ENCODE data around the gene GPRIN1.
A peak's percentile ranks its signal among the peaks of the same experiment; 100 is the strongest.

GPRIN1 gene

DNA sequence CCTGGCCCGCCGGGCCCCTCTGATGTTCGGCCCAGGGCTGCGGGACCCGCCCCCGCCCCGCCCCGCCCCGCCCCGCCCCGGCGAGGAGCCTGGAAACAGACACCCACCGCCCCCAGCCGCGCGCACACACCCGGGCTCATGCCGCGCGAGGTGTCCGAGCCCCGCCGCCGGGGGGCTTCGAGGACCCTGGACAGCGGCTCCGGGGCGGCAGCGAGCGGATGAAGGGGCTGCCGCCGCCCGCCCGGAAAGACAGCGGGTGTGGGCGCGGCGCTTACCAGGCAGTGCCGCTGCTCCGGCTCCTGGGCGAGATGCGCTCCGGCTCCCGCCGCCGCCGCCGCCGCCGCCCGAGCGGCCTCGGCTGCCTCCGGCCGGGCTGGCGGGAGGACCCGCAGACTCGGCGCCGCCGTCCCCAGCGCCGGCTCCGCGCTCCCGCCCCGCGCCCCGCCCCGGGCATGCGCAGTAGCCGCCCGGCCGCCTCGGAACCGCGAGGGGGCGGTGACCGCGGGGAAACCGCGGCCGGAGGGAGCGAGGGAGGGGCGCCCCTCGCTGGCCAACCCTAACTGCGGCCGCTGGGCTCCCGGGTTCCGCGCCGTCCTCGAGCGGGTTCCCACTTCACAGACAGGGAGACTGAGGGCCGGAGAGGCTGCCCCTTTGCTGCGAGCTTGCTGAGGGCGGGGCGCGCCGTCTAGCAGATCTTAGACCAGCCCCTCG is at the start of gene GPRIN1:
Gene GPRIN1, minus strand, starts transcription at position 433 of the 711 bp plus-strand sequence. CDS start 10,322 bp downstream, outside the sequence.
- Mint-ChIP-seq H3K27ac (peak within 1 kb of the TSS; percentile 83), H3K4me3 (peak within 1 kb of the TSS; percentile 97), H3K4me1 (peaks cover 7% of the 10 kb centered on the region), H3K36me3 (no peaks in the 10 kb centered on the region), H3K9me3 (no peaks in the 10 kb centered on the region), H3K27me3 (peaks cover 15% of the 10 kb centered on the region)
- ATAC-seq (ENCODE audit: low read depth) (peak; percentile 76), DNase-seq (ENCODE audit: low spot score in 2 of 2) (peak; percentile 68 to 79)

DNA sequence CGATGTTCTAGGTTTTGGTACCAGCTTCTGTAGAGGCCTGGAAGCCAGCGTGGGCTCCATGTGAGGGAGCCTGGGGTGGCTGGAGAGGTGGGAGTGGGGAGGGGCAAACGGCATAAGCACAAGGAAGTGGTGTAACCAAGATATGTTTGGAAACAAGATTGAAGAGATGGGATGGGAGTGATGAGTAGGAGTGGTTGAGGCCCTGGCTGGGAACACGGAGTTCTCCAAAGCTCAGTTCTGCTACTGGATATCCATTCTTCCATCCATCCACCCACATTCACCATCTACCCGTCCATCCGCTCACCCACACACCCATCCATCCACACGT is 49.5 kb upstream of the GPRIN1 start:
- peaks cover 5% of the 10 kb centered on the region for H3K27me3 Mint-ChIP-seq
- H3K9me3 Mint-ChIP-seq = no peaks in the 10 kb centered on the region
- peaks cover 17% of the 10 kb centered on the region for H3K4me1 Mint-ChIP-seq
- DNase-seq (ENCODE audit: low spot score in 2 of 2) = no peak
- ATAC-seq (ENCODE audit: low read depth) = no peak
- no peak overlapping the region for H3K4me3 Mint-ChIP-seq
- peaks cover 3% of the 10 kb centered on the region for H3K36me3 Mint-ChIP-seq
- no peak overlapping the region for H3K27ac Mint-ChIP-seq

DNA sequence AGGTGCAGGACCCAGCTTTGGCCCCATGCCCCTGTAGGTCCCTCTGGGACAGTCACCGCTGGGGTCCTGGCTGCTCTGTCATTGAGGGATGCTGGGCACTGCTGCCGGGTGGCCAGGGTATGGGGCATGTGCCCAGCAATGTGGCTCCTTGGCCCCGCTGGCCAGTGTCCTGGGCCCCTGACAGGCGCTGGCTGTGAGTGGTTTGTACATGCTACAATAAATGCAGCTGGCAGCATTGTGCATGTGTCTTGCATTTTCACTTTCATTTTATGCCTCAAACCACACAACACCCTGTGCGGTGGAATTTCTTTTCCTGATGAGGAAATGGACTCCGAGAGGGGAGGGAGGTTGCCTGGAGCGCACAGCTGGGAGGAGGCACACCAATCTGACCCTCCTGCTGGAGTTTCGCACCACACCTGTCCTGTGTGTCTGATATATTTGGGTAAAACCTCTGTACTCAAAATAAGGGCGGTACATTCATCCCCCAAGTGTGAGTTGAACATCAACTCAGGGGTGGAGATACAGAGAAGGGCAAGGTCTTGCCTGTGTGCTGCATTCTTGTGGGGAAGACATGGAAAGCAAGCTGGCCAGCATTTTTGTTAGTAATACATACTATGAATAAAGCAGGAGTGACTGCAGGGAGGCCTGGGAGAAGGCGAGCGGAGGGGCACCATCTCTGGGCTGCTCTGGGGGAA is 49.0 kb upstream of the GPRIN1 start:
- peaks cover 17% of the 10 kb centered on the region for H3K4me1 Mint-ChIP-seq
- DNase-seq (ENCODE audit: low spot score in 2 of 2) = no peak
- peak; percentile 38 for ATAC-seq (ENCODE audit: low read depth)
- no peaks in the 10 kb centered on the region for H3K9me3 Mint-ChIP-seq
- peak overlapping the region; percentile 78 for H3K4me3 Mint-ChIP-seq
- H3K36me3 Mint-ChIP-seq = peaks cover 3% of the 10 kb centered on the region
- no peak overlapping the region for H3K27ac Mint-ChIP-seq
- H3K27me3 Mint-ChIP-seq = peaks cover 2% of the 10 kb centered on the region

DNA sequence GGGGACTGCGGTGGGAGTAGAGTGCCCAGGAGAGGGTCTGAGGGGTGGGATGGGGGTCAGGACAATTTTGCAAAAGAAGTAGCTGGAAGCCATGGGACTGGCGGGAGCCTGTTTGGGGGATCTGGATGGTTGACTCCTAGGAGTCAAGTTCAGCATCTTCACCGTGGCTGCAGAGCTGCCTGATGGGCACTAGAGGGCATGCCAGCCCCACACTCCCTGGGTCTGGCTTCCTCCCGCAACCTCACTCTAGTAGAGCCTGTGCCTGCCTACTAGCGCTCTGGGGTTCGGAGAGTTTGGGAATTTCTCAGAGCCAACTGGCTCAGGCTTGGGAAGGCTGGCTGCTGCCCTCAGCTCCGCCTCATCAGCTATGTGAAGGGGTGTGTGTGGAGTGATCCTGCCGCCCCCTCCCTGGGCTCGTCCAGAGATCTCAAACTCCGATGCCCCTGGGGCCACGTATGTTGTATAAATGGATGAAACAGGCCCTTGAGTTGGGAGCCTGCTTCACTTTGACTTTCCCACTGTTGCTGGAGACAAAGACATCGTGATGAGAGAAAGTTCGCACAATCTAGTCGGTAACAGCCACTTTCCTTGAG is 48.1 kb upstream of the GPRIN1 start:
- Mint-ChIP-seq H3K9me3 (no peaks in the 10 kb centered on the region), H3K4me3 (peak overlapping the region; percentile 21), H3K27ac (no peak overlapping the region), H3K27me3 (peaks cover 2% of the 10 kb centered on the region), H3K36me3 (peaks cover 10% of the 10 kb centered on the region), H3K4me1 (peaks cover 25% of the 10 kb centered on the region)
- ATAC-seq (ENCODE audit: low read depth) (peak; percentile 61), DNase-seq (ENCODE audit: low spot score in 2 of 2) (peak; percentile 40 to 65)

DNA sequence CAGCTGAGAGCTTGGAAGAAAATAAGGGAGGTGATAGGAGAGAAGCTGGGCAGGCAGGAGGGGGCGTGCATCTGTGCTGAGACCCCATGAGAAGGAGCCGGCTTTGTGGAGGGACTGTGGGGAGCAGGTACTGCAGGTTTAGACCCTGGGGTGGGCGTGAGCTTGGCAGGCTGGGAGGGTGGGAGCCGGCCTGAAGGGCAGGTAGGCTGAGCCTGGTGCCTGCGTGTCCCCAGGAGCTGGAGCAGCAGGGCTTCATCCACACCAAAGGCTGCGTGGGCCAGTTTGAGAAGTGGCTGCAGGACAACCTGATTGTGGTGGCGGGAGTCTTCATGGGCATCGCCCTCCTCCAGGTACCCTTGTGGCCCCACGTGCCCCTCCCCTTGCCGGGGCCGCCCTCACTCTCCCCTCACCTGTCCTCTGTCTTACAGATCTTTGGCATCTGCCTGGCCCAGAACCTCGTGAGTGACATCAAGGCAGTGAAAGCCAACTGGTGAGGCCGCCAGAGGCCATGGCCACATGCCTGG is 46.6 kb upstream of the GPRIN1 start:
- no peaks in the 10 kb centered on the region for H3K9me3 Mint-ChIP-seq
- no peak overlapping the region for H3K27ac Mint-ChIP-seq
- H3K27me3 Mint-ChIP-seq = peaks cover under 1% of the 10 kb centered on the region
- no peak for DNase-seq (ENCODE audit: low spot score in 2 of 2)
- no peak for ATAC-seq (ENCODE audit: low read depth)
- peaks cover 10% of the 10 kb centered on the region for H3K36me3 Mint-ChIP-seq
- H3K4me3 Mint-ChIP-seq = no peak overlapping the region
- peaks cover 31% of the 10 kb centered on the region for H3K4me1 Mint-ChIP-seq

DNA sequence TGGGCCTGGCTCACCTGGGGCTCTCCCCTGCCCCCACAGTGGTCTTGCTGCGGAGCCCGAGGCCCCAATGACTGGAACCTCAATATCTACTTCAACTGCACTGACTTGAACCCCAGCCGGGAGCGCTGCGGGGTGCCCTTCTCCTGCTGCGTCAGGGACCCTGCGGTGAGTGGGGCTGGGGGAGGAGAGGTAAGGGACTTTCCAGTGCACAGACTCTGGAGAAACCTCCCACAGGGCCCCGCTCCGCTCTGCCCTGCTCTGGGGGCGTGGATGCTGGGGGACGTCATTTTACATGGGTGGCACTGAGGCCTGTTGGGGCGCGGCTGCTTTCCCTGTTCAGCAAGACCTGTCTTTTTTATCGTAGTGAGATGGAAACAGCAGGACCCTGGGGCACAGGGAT is 44.9 kb upstream of the GPRIN1 start:
- Mint-ChIP-seq H3K4me3 (no peak overlapping the region), H3K9me3 (no peaks in the 10 kb centered on the region), H3K4me1 (peaks cover 35% of the 10 kb centered on the region), H3K27me3 (no peaks in the 10 kb centered on the region), H3K27ac (no peak overlapping the region), H3K36me3 (peaks cover 10% of the 10 kb centered on the region)
- DNase-seq (ENCODE audit: low spot score in 2 of 2) = no peak
- ATAC-seq (ENCODE audit: low read depth) = no peak

DNA sequence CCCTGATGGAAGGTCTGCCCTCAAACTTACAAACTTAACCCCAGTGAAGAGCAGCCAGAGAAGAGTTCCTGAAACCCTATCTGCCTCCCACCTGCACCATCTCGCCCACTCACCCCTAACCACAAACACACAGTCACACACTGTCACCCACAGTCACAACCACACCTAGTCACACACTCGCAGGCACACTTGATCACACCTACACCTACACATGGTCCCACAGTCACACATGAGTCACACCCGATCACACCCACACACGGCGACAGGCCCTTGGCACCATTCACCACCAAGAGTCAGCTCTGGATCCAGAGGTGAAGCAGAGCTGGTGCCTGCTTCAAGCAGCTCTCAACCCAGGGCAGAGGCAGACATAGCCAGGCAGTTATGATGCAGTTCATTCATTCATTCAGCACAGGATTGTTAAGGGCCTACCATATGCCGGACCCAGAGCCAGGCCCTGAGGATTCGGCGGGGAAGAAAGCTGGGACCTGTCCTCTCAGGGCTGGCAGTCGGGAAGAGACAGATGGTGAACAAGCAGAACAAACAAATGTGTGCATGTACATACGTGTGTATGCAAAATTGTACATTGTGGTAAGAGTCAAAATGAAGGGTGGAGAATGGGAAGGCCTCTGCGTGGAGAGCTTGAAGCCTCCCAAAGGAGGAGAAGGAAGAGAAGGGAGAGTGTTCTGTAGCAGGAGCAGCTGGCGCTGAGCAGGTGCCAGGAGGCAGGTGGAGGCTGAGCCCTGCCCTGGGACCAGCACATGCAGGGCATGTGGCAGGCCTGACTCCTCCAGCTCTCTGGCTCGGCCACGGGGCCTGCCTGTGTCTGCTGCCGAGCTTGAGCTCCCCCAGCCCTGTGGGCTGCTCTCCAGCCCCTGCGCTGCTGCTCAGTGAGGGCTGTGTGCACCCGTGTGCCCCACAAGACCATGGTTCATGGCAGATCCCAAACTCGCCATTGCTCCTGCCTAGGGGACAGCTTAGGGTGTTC is 43.7 kb upstream of the GPRIN1 start:
- Mint-ChIP-seq H3K27me3 (no peaks in the 10 kb centered on the region), H3K4me3 (no peak overlapping the region), H3K36me3 (peaks cover 10% of the 10 kb centered on the region), H3K4me1 (peaks cover 31% of the 10 kb centered on the region), H3K9me3 (no peaks in the 10 kb centered on the region), H3K27ac (peak overlapping the region; percentile 72)
- ATAC-seq (ENCODE audit: low read depth) (peak; percentile 56), DNase-seq (ENCODE audit: low spot score in 2 of 2) (no peak)

DNA sequence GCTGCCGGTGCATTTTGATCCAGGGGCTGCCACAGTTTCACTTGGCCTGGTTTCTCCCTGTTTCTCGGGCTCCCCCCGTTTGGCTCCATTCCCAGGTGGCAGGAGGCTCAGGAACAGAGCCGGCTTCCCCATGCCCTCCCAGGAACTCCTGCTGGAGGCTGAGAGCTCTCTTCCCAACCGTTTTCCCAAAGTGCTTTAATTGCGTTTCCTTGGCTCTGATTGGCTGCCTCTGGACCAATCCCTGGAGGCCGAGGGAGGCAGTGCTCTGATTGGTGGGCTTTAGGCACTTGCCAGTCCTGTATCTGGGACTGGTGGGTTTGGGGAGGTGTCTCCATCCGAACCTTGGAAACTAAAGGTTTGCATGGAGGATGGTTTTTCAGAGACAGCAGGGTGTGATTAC is 42.2 kb upstream of the GPRIN1 start:
- peaks cover 10% of the 10 kb centered on the region for H3K36me3 Mint-ChIP-seq
- ATAC-seq (ENCODE audit: low read depth) (no peak), DNase-seq (ENCODE audit: low spot score in 2 of 2) (no peak)
- H3K9me3 Mint-ChIP-seq = no peaks in the 10 kb centered on the region
- H3K4me3 Mint-ChIP-seq = no peak overlapping the region
- H3K4me1 Mint-ChIP-seq = peaks cover 35% of the 10 kb centered on the region
- no peak overlapping the region for H3K27ac Mint-ChIP-seq
- H3K27me3 Mint-ChIP-seq = no peaks in the 10 kb centered on the region

DNA sequence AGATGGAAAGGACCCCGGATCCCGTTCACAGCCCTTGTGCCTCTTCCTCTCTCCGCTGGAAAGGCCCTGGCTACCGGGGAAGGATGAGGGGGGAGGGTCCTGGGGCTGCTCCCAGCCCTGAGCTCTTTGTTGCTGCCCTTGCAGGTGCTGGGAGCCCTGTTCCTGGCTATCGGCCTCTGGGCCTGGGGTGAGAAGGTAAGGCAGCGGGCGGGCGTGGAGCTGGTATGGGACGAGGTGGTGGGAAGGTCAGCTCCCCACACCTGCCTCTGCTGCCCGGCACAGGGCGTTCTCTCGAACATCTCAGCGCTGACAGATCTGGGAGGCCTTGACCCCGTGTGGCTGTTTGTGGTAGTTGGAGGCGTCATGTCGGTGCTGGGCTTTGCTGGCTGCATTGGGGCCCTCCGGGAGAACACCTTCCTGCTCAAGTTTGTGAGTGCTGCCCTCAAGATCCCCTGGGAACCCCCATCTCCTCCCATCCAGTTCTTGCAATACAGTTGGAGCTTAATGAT is 41.6 kb upstream of the GPRIN1 start:
- Mint-ChIP-seq H3K4me3 (no peak overlapping the region), H3K36me3 (peaks cover 10% of the 10 kb centered on the region), H3K27me3 (no peaks in the 10 kb centered on the region), H3K27ac (no peak overlapping the region), H3K4me1 (peaks cover 38% of the 10 kb centered on the region), H3K9me3 (no peaks in the 10 kb centered on the region)
- ATAC-seq (ENCODE audit: low read depth) (no peak), DNase-seq (ENCODE audit: low spot score in 2 of 2) (no peak)

DNA sequence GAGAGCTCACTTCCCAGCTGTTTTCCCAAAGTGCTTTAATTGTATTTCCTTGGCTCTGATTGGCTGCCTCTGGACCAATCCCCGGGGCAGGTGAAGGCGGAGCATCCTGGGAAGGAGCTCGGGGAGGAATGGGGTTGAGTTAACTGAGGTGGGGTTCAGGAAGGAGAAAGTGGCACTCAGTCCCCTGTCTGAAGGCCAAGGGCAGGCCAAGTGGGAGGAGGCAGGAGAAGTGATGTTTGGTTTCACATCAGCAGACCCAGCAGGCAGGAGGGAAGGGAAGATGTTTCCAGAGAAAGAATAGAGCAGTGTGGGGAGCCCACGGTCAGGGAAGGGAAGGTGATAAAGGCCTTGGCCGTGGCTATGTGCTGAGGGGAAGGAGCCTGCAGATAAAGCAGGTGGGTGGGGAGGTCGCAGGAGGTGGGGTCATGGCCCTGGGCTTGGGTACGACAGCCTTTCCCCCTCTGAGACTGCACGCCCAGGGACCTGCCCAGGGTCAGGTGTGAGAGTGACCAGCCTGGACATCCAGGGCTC is 40.5 kb upstream of the GPRIN1 start:
- Mint-ChIP-seq H3K4me1 (peaks cover 43% of the 10 kb centered on the region), H3K9me3 (no peaks in the 10 kb centered on the region), H3K4me3 (no peak overlapping the region), H3K27ac (no peak overlapping the region), H3K27me3 (no peaks in the 10 kb centered on the region), H3K36me3 (peaks cover 7% of the 10 kb centered on the region)
- ATAC-seq (ENCODE audit: low read depth) = no peak
- no peak for DNase-seq (ENCODE audit: low spot score in 2 of 2)

DNA sequence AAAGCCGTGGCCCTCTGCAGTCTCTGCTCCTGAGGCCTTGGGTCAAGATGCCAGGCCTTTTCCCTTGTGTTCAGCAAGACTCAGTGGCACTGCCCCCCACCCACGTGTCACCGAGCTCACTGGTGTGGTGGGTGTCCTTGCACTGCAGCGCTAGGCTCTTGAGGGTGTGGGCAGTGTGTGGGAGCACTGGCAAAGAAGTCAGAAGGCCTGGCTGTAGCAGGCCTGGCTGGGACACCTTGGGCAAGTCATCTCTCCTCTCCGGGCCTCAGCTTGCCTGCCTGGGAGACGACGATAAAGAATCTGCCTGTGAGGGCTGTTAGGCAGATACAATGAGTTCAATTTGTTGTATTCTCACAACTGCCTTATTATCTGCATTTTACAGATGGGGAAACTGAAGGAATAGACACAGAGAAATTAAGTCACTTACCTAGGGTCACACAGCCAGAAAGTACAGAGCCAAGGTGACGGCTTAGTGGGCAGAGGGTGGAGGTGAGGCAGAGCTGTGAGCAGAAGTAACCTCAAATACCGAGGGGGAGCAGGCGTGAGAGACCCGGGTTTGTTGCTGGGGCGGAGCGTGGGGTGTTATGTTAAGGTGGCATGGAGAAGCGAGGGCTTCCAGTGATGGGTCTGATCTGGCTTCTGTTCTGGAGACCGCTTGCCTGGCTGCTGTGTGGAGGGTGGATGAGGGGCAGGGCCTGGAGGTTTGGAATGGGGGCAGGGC is 38.7 kb upstream of the GPRIN1 start:
- Mint-ChIP-seq H3K4me3 (peak overlapping the region; percentile 79), H3K27me3 (no peaks in the 10 kb centered on the region), H3K9me3 (no peaks in the 10 kb centered on the region), H3K4me1 (peaks cover 41% of the 10 kb centered on the region), H3K36me3 (peaks cover 4% of the 10 kb centered on the region), H3K27ac (no peak overlapping the region)
- ATAC-seq (ENCODE audit: low read depth) (no peak), DNase-seq (ENCODE audit: low spot score in 2 of 2) (no peak)

DNA sequence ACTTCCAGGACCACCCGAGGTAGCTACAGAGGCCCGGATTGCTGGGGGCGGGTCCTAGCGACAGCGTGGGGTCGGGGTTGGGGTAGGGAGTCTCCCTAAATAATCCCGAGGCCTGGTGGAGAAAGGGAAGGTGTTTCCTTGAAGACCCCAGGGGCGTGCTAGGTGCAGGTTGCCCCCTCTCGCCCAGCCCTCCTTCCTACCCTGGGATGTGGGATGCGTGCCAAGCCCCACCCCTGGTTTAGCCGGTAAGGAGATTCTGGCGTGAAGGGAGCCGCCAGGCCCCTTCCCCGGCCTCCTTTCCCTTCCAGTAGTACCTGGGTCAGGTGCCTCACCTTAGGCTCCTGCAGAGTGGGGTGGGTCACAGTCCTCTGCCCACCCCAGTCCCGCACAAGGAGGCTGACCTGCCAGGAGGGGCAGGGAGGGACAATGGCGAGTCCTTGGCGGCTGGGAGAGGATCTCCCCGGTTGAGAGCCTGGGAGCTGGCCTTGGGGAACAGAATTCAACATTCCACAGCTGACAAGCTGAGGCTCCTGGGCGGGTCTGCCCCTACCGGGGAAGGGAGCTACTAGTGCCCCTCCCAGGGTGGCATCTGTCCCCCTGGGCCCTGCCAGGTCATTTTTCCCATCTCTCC is 38.0 kb upstream of the GPRIN1 start:
- ATAC-seq (ENCODE audit: low read depth) = no peak
- no peak for DNase-seq (ENCODE audit: low spot score in 2 of 2)
- Mint-ChIP-seq H3K9me3 (no peaks in the 10 kb centered on the region), H3K4me1 (peaks cover 34% of the 10 kb centered on the region), H3K27me3 (no peaks in the 10 kb centered on the region), H3K36me3 (no peaks in the 10 kb centered on the region), H3K4me3 (peak overlapping the region; percentile 79), H3K27ac (no peak overlapping the region)

All from memory B cell (primary cell).